Calu3 (cell line): ENCODE data around the gene EMC8. TPM values are rescaled to one million over a fixed set of nuclear protein-coding genes. Genes with fewer than 3 reads are reported as not detected.

Experiments
- BruUV-seq: library from RNA; stranded (reverse); fragments of 400-500 nt; replicated peaks from 2 replicates; lab custom pipeline; 2021; lab: Mats Ljungman, UMichigan
- CTCF ChIA-PET: fragments of 300-600 bp; sonication (Branson Sonifier 250); formaldehyde crosslinking; loops from one replicate; lab custom pipeline; 2022; ENCODE audit warnings: antibody characterized with exemption; lab: Charles Lee
- DNase-seq: peaks from one replicate; pipeline ENCODE4 v3.0.0; 2022
- H3K27ac Mint-ChIP-seq: one replicate; pipeline ENCODE4 v1.8.0; 2022; ENCODE audit warnings: mixed read lengths; ENCODE audit not compliant: unreplicated experiment
- H3K27me3 Mint-ChIP-seq: one replicate; pipeline ENCODE4 v1.8.0; 2022; ENCODE audit warnings: mixed read lengths; ENCODE audit not compliant: unreplicated experiment
- H3K36me3 Mint-ChIP-seq: one replicate; pipeline ENCODE4 v1.8.0; 2022; ENCODE audit warnings: mild to moderate bottlenecking, moderate library complexity, mixed read lengths; ENCODE audit not compliant: insufficient read depth, unreplicated experiment
- H3K4me1 Mint-ChIP-seq: one replicate; pipeline ENCODE4 v1.8.0; 2022; ENCODE audit warnings: mild to moderate bottlenecking, low read depth, mixed read lengths; ENCODE audit not compliant: unreplicated experiment
- H3K4me3 Mint-ChIP-seq: one replicate; pipeline ENCODE4 v1.8.0; 2022; ENCODE audit warnings: mild to moderate bottlenecking, low read depth, moderate library complexity, mixed read lengths; ENCODE audit not compliant: unreplicated experiment
- H3K9me3 Mint-ChIP-seq: one replicate; pipeline ENCODE4 v1.8.0; 2022; ENCODE audit warnings: low read depth, mixed read lengths; ENCODE audit not compliant: unreplicated experiment
- CTCF ChIP-seq: fragments of 200-600 bp; IDR thresholded peaks from one replicate; pipeline ENCODE4 v1.8.0; 2022; ENCODE audit warnings: antibody characterized with exemption; ENCODE audit not compliant: unreplicated experiment
- intact Hi-C: fragments of 100-400 bp; cut with micrococcal nuclease; formaldehyde crosslinking; loops from one replicate; pipeline ENCODE4 v1.10.0; 2022; ENCODE audit not compliant: unreplicated experiment
- microRNA-seq: library from miRNA; unstranded; fragments of <30 nt; microRNA quantifications from one replicate; pipeline ENCODE4 v1.2.0, GENCODE V29; 2022
- total RNA-seq: library from RNA; stranded (reverse); gene quantifications from 2 replicates; pipeline ENCODE4 v1.2.3, GENCODE V29; 2022

Gene EMC8
- total RNA-seq, 1 experiment from 2014 or later: 62.7 TPM

DNA sequence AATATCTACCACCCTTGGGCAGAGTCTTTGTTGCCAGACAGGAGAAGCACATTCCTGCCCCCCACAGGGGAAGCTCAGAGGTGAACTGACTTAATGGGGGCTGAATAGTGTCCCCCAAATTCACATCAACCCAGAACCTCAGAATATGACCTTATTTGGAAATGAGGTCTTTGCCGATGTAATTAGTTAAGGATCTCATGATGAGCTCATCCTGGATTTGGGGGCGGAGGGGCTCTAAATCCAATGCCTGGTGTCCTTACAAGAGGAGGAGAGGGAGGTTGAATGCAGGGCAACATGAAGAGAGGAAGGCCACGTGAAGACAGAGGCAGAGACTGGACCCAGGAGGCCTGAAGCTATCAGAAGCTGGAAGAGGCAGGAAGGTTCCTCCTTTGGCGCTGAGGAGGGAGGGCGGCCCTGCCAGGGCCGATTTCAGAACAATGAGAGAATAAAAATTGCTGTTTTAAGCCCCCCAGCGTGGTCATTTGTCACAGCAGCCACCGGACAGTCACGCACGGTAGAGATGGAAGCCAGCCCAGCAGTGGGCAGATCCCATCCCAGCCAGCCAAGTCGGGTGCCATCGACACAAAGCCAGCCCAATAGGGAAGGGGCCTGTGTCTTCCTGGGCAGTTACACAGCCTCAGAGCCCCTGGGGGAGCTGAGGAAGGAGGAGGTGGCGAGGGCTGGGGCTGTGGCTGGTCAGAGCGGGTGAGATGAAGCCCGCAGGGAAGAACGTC, 69.7 kb downstream of the EMC8 start:
- Mint-ChIP-seq H3K4me3 (no peak overlapping the region), H3K9me3 (no peaks in the 10 kb centered on the region), H3K36me3 (no peaks in the 10 kb centered on the region), H3K27ac (no peak overlapping the region), H3K27me3 (peaks cover 14% of the 10 kb centered on the region), H3K4me1 (no peaks in the 10 kb centered on the region)
- DNase-seq: no peak
- intact Hi-C loops: no loop called here
- CTCF ChIA-PET: interaction anchor here (1.4 kb wide), 1 partner anchor 9 kb away, joined by 4 read pairs; no protein-coding TSS in a partner anchor
- no peak for TF ChIP-seq CTCF
- BruUV-seq: no TSS peak

- H3K9me3 Mint-ChIP-seq: no peaks in the 10 kb centered on the region
- intact Hi-C loops: no loop called here
- DNase-seq: no peak
- H3K4me1 Mint-ChIP-seq: no peaks in the 10 kb centered on the region
- no peaks in the 10 kb centered on the region for H3K36me3 Mint-ChIP-seq
- H3K4me3 Mint-ChIP-seq: no peak overlapping the region
- peaks cover 14% of the 10 kb centered on the region for H3K27me3 Mint-ChIP-seq
- TF ChIP-seq CTCF: no peak
- no peak overlapping the region for H3K27ac Mint-ChIP-seq
- no TSS peak for BruUV-seq
- CTCF ChIA-PET: interaction anchor here (1.4 kb wide), 1 partner anchor 9 kb away, joined by 4 read pairs; no protein-coding TSS in a partner anchor
These were observed 70.5 kb downstream of the EMC8 start for GRCh38 chr16:85728879-85729278.

Small RNAs within 50 kb of the gene (microRNA-seq; reads per million reads assigned to microRNA genes)
- 3.5 reads per million, percentile 4 among the genes with 10 or more reads in this experiment for gene MIR1910

Other genes with a start within 250 kb of the EMC8 start
- 45.3 and 46.2 TPM in 2 replicates for gene GSE1, start 186.2 kb downstream of the EMC8 start, total RNA-seq
- 19.7 and 25.2 TPM in 2 replicates for gene GINS2, start 110.6 kb downstream of the EMC8 start, total RNA-seq
- 2.2 and 3.4 TPM in 2 replicates for gene C16orf74, start 48.4 kb downstream of the EMC8 start, total RNA-seq
- 609 and 639 TPM in 2 replicates for gene COX4I1, start 151 bp upstream of the EMC8 start, total RNA-seq
- 5.0 and 10.5 TPM in 2 replicates for gene IRF8, start 99.6 kb upstream of the EMC8 start, total RNA-seq